CD4-positive, alpha-beta T cell treated with Interleukin-12 subunit alpha and Interleukin-12 subunit beta, for 1 hour (primary cell): Measurements from ENCODE around the gene TRIM52.
"Not testable (repeated sequence)": the region's sequence is repeated elsewhere in the genome, so short reads cannot be mapped to it uniquely, and the experiment has no call there.

Source experiments
- DNase-seq: peaks from one replicate; pipeline ENCODE4 v3.0.0-alpha.2; 2020

TRIM52 gene

GRCh38 chr5:181233088-181233800 is 27.7 kb downstream of the TRIM52 start:
- DNase-seq, result no peak

- no peak for DNase-seq
These were observed 28.4 kb downstream of the TRIM52 start for GRCh38 chr5:181232593-181232992.

GRCh38 chr5:181231432-181231831 is 29.5 kb downstream of the TRIM52 start:
- no peak for DNase-seq

GRCh38 chr5:181230551-181230950 is 30.4 kb downstream of the TRIM52 start:
- DNase-seq, result no peak

- no peak for DNase-seq
These were observed 30.9 kb downstream of the TRIM52 start for GRCh38 chr5:181229996-181230395.

- DNase-seq, result peak; percentile 56
These were observed 36.3 kb downstream of the TRIM52 start for GRCh38 chr5:181224390-181225229.

GRCh38 chr5:181223729-181224389 is 37.1 kb downstream of the TRIM52 start:
- no peak for DNase-seq

GRCh38 chr5:181223058-181223728 is 37.8 kb downstream of the TRIM52 start, which contains the start of gene TRIM41:
TSS of gene TRIM41 (plus strand) at chr5:181223281. CDS start at chr5:181224000, 719 bp downstream.
- DNase-seq, result peak; percentile 98

- no peak for DNase-seq
These were observed 38.3 kb downstream of the TRIM52 start for GRCh38 chr5:181222630-181223057.

GRCh38 chr5:181221792-181222629 is 38.9 kb downstream of the TRIM52 start:
- peak; percentile 96 for DNase-seq

GRCh38 chr5:181221105-181221791 is 39.7 kb downstream of the TRIM52 start:
- peak; percentile 76 for DNase-seq

- no peak for DNase-seq
These were observed 40.8 kb downstream of the TRIM52 start for GRCh38 chr5:181220178-181220515.

- DNase-seq, result no peak
These were observed 41.4 kb downstream of the TRIM52 start for GRCh38 chr5:181219262-181220177.

- DNase-seq, result no peak
These were observed 42.2 kb downstream of the TRIM52 start for GRCh38 chr5:181218795-181219124.

GRCh38 chr5:181217803-181218062 is 43.2 kb downstream of the TRIM52 start:
- peak; percentile 58 for DNase-seq

- DNase-seq, result peak; percentile 76
These were observed 43.7 kb downstream of the TRIM52 start for GRCh38 chr5:181217111-181217802.

- DNase-seq, result peak; percentile 36
These were observed 44.6 kb downstream of the TRIM52 start for GRCh38 chr5:181215997-181216989.

- not testable (repeated sequence) for DNase-seq
These were observed 46.7 kb downstream of the TRIM52 start for GRCh38 chr5:181214249-181214648.

- DNase-seq, result no peak
These were observed 48.0 kb downstream of the TRIM52 start for GRCh38 chr5:181212934-181213333.
